Epidermal melanocyte (primary cell): ENCODE measurements around the gene SYPL1.

Experiments used
- DNase-seq: peaks from one replicate; pipeline ENCODE4 v3.0.0; 2011; ENCODE audit warnings: low spot score; ENCODE audit not compliant: insufficient read length

The SYPL1 gene

GRCh38 chr7:106067678-106068077 lies 44.4 kb downstream of the SYPL1 start:
- DNase-seq = no peak

- no peak for DNase-seq
Measured at GRCh38 chr7:106065575-106066500, 46.3 kb downstream of the SYPL1 start.

GRCh38 chr7:106064771-106065574 lies 47.1 kb downstream of the SYPL1 start:
- peak; percentile 63 for DNase-seq

GRCh38 chr7:106064316-106064715 lies 47.8 kb downstream of the SYPL1 start:
- no peak for DNase-seq

- DNase-seq = no peak
Measured at GRCh38 chr7:106063692-106064091, 48.4 kb downstream of the SYPL1 start.

GRCh38 chr7:106063024-106063423 lies 49.1 kb downstream of the SYPL1 start:
- DNase-seq = no peak

GRCh38 chr7:106062521-106062931 lies 49.6 kb downstream of the SYPL1 start:
- no peak for DNase-seq

- DNase-seq = no peak
Measured at GRCh38 chr7:106062006-106062405, 50.1 kb downstream of the SYPL1 start.

GRCh38 chr7:106061301-106061979 lies 50.7 kb downstream of the SYPL1 start:
- DNase-seq = no peak

- DNase-seq = no peak
Measured at GRCh38 chr7:106060394-106060920, 51.7 kb downstream of the SYPL1 start.

- DNase-seq = no peak
Measured at GRCh38 chr7:106059556-106059955, 52.6 kb downstream of the SYPL1 start.

GRCh38 chr7:106058928-106059324 lies 53.2 kb downstream of the SYPL1 start:
- DNase-seq = no peak

- DNase-seq = no peak
Measured at GRCh38 chr7:106057962-106058927, 53.9 kb downstream of the SYPL1 start.

- DNase-seq = no peak
Measured at GRCh38 chr7:106057204-106057961, 54.7 kb downstream of the SYPL1 start.

- DNase-seq = peak; percentile 74
Measured at GRCh38 chr7:106056513-106057203, 55.5 kb downstream of the SYPL1 start.

- no peak for DNase-seq
Measured at GRCh38 chr7:106054971-106055532, 57.1 kb downstream of the SYPL1 start.

GRCh38 chr7:106054156-106054910 lies 57.8 kb downstream of the SYPL1 start:
- DNase-seq = no peak

- no peak for DNase-seq
Measured at GRCh38 chr7:106053109-106053508, 59.0 kb downstream of the SYPL1 start.
